SU-DHL-6 (cell line): ENCODE data around the gene ZNF346.

Source experiments
- H2AFZ ChIP-seq: fragments of 200-600 bp; sonication (generic); 2 replicates; pipeline ENCODE4 v1.6.1; 2014; ENCODE audit warnings: low read depth, mild to moderate bottlenecking, moderate library complexity, mixed read lengths, antibody characterized with exemption, low read length; ENCODE audit not compliant: severe bottlenecking
- H3F3A ChIP-seq: fragments of 200-600 bp; shearing (Covaris generic); 2 replicates; pipeline ENCODE4 v1.6.0; 2016; ENCODE audit warnings: antibody characterized with exemption, mild to moderate bottlenecking; ENCODE audit not compliant: insufficient read depth
- H3K27ac ChIP-seq: fragments of 200-600 bp; sonication (generic); 2 replicates; pipeline ENCODE4 v1.5.1; 2016; ENCODE audit warnings: low read depth, mild to moderate bottlenecking, low read length, moderate library complexity, mixed read lengths
- H3K27me3 ChIP-seq: fragments of 200-600 bp; sonication (generic), shearing (Covaris generic); 2 replicates; pipeline ENCODE4 v1.6.0; 2014; ENCODE audit warnings: mild to moderate bottlenecking, low read length
- H3K36me3 ChIP-seq: fragments of 200-600 bp; sonication (generic); 2 replicates; pipeline ENCODE4 v1.6.1; 2014; ENCODE audit warnings: mild to moderate bottlenecking, low read length, mixed read lengths
- H3K4me2 ChIP-seq: fragments of 300-600, 200-600 bp; shearing (Covaris generic), sonication (generic); 2 replicates; pipeline ENCODE4 v1.6.0; 2014; ENCODE audit warnings: low read length, low read depth, mild to moderate bottlenecking; ENCODE audit not compliant: poor library complexity, severe bottlenecking
- H3K4me3 ChIP-seq: fragments of 200-600 bp; sonication (generic); 2 replicates; pipeline ENCODE4 v1.5.1; 2014; ENCODE audit warnings: antibody characterized with exemption, low read length, mild to moderate bottlenecking, mixed read lengths; ENCODE audit not compliant: insufficient read depth, poor library complexity, severe bottlenecking
- H3K79me2 ChIP-seq: fragments of 200-600 bp; sonication (generic); 2 replicates; pipeline ENCODE4 v1.6.1; 2014; ENCODE audit warnings: mild to moderate bottlenecking, low read length, moderate library complexity; ENCODE audit not compliant: insufficient read depth
- H3K9ac ChIP-seq: fragments of 200-600 bp; sonication (generic); 2 replicates; pipeline ENCODE4 v1.7.0; 2014; ENCODE audit warnings: mild to moderate bottlenecking, low read length
- H3K9me2 ChIP-seq: fragments of 200-600 bp; sonication (generic); replicated peaks from 2 replicates; pipeline ENCODE4 v1.6.1; 2014; ENCODE audit warnings: low read length; ENCODE audit not compliant: insufficient read depth
- H3K9me3 ChIP-seq: fragments of 200-600 bp; sonication (generic); 2 replicates; pipeline ENCODE4 v1.6.1; 2014; ENCODE audit warnings: low read length, mixed read lengths; ENCODE audit not compliant: insufficient read depth
- H4K20me1 ChIP-seq: fragments of 200-600 bp; sonication (generic); 2 replicates; pipeline ENCODE4 v1.6.1; 2014; ENCODE audit warnings: low read depth, mild to moderate bottlenecking, antibody characterized with exemption, low read length, moderate library complexity, mixed read lengths
- CTCF ChIP-seq: fragments of 200-600 bp; sonication (generic); IDR thresholded peaks from one replicate; pipeline ENCODE4 v1.5.1; 2017; ENCODE audit warnings: antibody characterized with exemption, mild to moderate bottlenecking, low read length, moderate library complexity; ENCODE audit not compliant: insufficient read depth, poor library complexity, severe bottlenecking
- EZH2phosphoT487 ChIP-seq: fragments of 200-600 bp; sonication (generic), shearing (Covaris generic); conservative IDR thresholded peaks from 2 replicates; pipeline ENCODE4 v1.6.1; 2018; ENCODE audit warnings: mild to moderate bottlenecking, antibody characterized with exemption, low read length, moderate library complexity, mixed read lengths

The ZNF346 gene

GRCh38 chr5:177112589-177113220 is 90.2 kb downstream of the ZNF346 start:
- Histone ChIP-seq H2AFZ (no peak overlapping the region), H3K4me2 (no peak overlapping the region), H3K79me2 (no peaks in the 10 kb centered on the region), H3K4me3 (no peak overlapping the region), H3K9me2 (no peaks in the 10 kb centered on the region), H4K20me1 (no peaks in the 10 kb centered on the region), H3K9ac (no peak overlapping the region), H3K36me3 (no peaks in the 10 kb centered on the region), H3K27me3 (no peaks in the 10 kb centered on the region), H3F3A (no peaks in the 10 kb centered on the region), H3K9me3 (no peaks in the 10 kb centered on the region), H3K27ac (no peak overlapping the region)
- no peak for TF ChIP-seq EZH2phosphoT487
- no peak for TF ChIP-seq CTCF

GRCh38 chr5:177113566-177114424 is 91.3 kb downstream of the ZNF346 start:
- no peaks in the 10 kb centered on the region for H3K79me2 ChIP-seq
- H3K9me3 ChIP-seq = no peaks in the 10 kb centered on the region
- H3K27me3 ChIP-seq = no peaks in the 10 kb centered on the region
- no peaks in the 10 kb centered on the region for H4K20me1 ChIP-seq
- no peaks in the 10 kb centered on the region for H3K9me2 ChIP-seq
- H3K4me3 ChIP-seq = no peak overlapping the region
- no peak for TF ChIP-seq EZH2phosphoT487
- TF ChIP-seq CTCF = peak; percentile 97
- H3F3A ChIP-seq = peaks cover 6% of the 10 kb centered on the region; the same call in 1 of the 2 replicates
- H3K27ac ChIP-seq = no peak overlapping the region
- H3K36me3 ChIP-seq = no peaks in the 10 kb centered on the region
- no peak overlapping the region for H3K4me2 ChIP-seq
- peak overlapping the region; percentile 18 for H2AFZ ChIP-seq
- H3K9ac ChIP-seq = peak overlapping the region; percentile 6; the same call in 1 of the 2 replicates

GRCh38 chr5:177116631-177117373 is 94.3 kb downstream of the ZNF346 start:
- Histone ChIP-seq H3K9me3 (no peaks in the 10 kb centered on the region), H2AFZ (no peak overlapping the region), H3K4me3 (no peak overlapping the region), H3K9ac (no peak overlapping the region), H3K4me2 (no peak overlapping the region), H3K9me2 (no peaks in the 10 kb centered on the region), H3K27me3 (no peaks in the 10 kb centered on the region), H3K36me3 (no peaks in the 10 kb centered on the region), H3K79me2 (no peaks in the 10 kb centered on the region), H3F3A (peaks cover 6% of the 10 kb centered on the region; the same call in 1 of the 2 replicates), H3K27ac (no peak overlapping the region), H4K20me1 (no peaks in the 10 kb centered on the region)
- TF ChIP-seq EZH2phosphoT487 (no peak), CTCF (no peak)
